Stimulated activated CD4-positive, alpha-beta T cell treated with anti-CD3 and anti-CD28 coated beads, Interleukin-12 subunit alpha, Interleukin-12 subunit beta, amount 100 ng/mL, for 24 hours (primary cell): ENCODE data around the gene MIPOL1.

Experiments
- DNase-seq, 2 experiments: peaks; one replicate each; pipeline ENCODE4 v3.0.0-alpha.2; 2020; ENCODE audit warnings: low read depth in 2 of 2

MIPOL1 gene

DNA sequence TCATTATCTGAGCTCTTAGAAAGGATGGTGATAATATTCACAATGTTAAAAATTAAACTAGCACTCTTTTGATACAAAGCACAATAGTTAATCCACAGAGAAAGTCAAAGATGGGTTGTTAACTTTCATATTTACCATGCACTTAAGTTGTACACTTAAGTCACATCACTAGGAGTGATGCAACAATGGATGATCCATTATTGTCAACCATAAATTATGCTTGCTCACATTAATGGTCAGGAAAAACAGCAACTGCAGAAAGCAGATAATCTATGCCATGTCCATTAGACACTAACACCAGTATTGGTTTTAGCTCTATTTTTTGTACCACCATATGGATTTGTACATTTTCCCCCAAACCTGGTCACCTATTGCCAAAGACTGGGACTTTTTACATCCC is 201.8 kb downstream of the MIPOL1 start:
- DNase-seq, result no peak

DNA sequence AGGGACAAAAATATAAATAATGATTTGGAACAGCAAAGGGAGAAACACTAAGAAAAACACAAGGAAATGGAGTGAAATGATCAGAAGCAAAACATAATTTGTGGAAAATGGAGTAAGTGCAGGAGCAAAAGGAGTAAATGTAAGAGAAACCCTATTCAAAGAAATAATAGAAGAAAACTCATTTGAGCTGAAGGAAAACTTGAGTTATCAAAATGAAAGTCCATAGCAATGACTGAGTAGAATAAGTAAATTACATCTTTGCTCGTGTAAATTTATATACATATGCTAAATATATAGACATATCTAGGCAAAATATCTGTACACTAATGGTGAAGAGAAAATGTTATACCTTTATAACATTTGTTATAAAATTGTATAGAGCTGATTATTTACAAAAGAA is 203.4 kb downstream of the MIPOL1 start:
- DNase-seq, result no peak

GRCh38 chr14:37403626-37404025 is 205.9 kb downstream of the MIPOL1 start:
- no peak for DNase-seq

- DNase-seq, result no peak
Observed at GRCh38 chr14:37406095-37406494, 208.4 kb downstream of the MIPOL1 start.

- DNase-seq, result no peak
Observed at GRCh38 chr14:37411079-37411735, 213.5 kb downstream of the MIPOL1 start.

- no peak for DNase-seq
Observed at GRCh38 chr14:37413050-37413449, 215.3 kb downstream of the MIPOL1 start.

GRCh38 chr14:37413504-37414003 is 215.8 kb downstream of the MIPOL1 start:
- no peak for DNase-seq

- DNase-seq, result no peak
Observed at GRCh38 chr14:37416264-37416663, 218.5 kb downstream of the MIPOL1 start.

DNA sequence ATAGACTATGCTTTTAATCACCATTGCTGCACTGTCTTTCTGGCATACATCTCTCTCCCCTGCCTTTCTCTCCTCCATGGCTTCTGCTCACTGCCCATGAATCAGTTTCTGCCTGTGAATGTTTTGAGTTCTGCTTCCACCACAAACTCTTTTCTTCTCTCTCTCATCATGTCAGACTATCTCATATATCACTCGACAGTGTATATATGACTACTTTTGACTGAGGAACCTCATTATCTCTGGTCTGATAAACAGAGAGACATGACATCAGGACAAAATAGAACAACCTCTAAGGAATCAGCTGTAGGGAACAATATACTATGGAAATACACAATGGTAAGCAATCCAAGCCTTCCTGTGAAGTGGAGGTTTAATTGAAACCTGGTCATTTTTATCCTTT is 219.4 kb downstream of the MIPOL1 start:
- no peak for DNase-seq

DNA sequence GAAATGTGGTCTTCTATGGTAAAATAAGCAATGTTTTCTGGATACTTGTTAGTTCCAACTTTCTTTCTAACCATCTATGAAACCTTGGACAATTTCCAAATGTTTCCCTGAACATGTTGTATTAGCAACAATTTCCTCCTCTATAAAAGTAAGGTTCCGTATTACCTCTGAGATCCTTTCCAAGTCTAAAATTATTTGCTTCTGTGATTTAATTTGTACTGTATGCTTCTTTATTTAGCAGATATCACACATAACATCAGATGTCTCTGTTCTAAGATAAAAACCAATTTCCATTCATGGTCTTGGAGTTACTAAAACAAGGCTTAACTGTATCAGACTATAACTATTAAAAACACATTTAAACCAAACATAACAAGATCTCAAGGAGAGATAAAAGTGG is 220.1 kb downstream of the MIPOL1 start:
- DNase-seq, result no peak

DNA sequence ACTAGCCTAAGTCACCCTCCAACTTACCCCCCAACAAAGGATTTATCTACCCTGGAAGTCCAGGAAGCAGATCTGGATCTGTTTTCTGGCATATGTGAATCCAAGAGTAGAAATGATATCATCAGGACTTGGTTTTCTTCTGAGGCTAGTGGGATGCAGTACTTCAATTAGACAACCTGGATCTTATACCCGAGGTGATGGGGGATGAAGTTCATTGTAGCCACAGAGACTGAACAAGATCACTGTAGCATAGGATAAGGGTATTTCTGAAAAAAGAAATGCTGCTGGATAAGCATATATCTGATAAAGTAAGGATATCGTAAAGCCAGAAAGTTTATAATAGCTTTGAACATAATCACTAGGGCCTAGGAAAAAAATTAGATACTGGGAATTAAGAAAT is 222.9 kb downstream of the MIPOL1 start:
- no peak for DNase-seq

- no peak for DNase-seq
Observed at GRCh38 chr14:37422319-37422718, 224.6 kb downstream of the MIPOL1 start.

DNA sequence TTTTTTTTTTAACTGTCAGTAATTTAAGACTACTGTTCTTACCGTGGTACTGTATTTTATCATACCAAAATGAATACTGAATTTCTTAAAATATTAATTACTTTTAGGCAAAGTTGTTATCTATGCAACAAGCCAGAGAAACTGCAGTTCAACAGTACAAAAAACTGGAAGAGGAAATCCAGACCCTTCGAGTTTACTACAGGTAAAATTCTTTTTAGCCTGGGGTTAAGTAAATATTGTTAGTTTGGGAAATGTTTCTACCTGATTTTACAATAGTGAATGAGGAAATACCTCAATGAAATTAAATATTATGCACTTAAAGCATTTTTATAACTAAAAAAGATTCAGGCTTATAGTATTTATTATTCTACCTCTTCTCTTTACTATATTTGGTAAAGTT is 225.0 kb downstream of the MIPOL1 start:
- DNase-seq, result no peak

GRCh38 chr14:37428954-37429353 is 231.2 kb downstream of the MIPOL1 start:
- no peak for DNase-seq

GRCh38 chr14:37429618-37430017 is 231.9 kb downstream of the MIPOL1 start:
- no peak for DNase-seq

GRCh38 chr14:37434867-37435266 is 237.1 kb downstream of the MIPOL1 start:
- DNase-seq, result no peak

GRCh38 chr14:37436519-37436918 is 238.8 kb downstream of the MIPOL1 start:
- DNase-seq, result no peak

DNA sequence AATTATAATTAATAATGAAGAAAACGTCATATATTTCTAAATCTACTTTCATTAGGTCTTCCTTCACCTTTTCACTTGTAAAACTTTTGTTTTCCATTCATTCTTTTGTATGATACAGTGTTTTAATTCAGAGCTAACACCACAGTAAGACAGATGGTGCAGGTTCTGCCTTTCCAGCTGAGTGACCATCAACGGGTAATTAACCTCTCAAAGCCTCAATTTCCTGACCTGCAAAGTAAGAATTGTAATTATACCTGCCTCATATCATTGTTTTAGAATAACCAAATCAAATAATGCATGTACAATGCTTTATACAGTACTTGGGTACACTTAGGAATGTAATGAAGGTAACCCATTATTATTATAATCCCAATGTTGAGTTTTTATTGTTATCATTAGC is 239.8 kb downstream of the MIPOL1 start:
- DNase-seq, result no peak

DNA sequence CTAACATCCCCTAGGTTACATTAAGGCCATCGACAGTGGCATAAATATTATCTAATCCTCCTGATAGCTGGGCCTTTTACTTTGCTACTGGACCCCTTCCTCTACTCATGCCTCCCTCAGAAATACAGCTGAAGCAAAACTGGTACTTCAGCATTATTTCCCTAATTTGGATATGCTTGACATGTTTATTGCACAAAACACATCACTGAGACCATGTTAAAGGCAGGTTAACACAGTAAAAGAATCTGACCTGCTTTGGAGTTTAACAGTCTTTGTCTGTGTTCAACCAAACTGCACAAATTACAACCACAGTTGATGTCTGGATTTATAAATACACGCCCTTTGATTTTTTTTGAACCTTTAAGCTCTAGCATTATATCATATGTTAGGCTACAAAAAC is 240.7 kb downstream of the MIPOL1 start:
- no peak for DNase-seq

- no peak for DNase-seq
Observed at GRCh38 chr14:37443461-37443860, 245.7 kb downstream of the MIPOL1 start.

DNA sequence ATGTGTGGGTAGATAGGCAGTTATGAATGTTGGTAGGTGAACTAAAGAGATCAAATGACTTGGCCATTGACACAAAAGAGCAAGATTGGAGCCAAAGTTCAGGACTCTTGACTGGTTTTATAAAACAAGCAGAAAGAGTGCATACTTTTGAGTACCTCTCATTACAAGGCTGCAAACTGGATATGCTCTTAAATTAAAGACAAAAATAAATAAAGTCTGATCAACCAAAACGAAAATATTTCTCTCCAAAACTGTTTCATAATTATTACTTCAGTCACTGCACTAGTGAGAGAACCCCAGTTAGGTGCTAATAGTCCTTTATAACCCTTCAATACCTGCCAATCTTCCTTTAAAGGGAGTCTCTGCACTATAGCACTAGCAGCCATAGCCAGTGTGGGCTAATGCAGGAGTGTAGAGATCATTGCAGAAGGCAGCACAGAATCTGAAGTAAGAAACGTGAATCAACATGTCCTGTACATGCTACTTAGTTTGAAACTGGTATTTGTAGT is 250.2 kb downstream of the MIPOL1 start:
- no peak for DNase-seq

- DNase-seq, result no peak
Observed at GRCh38 chr14:37452323-37452722, 254.6 kb downstream of the MIPOL1 start.

- no peak for DNase-seq
Observed at GRCh38 chr14:37453985-37454384, 256.2 kb downstream of the MIPOL1 start.

GRCh38 chr14:37457334-37457733 is 259.6 kb downstream of the MIPOL1 start:
- DNase-seq, result no peak
